SU-DHL-6 (cell line): ENCODE data around the gene EIF4E1B.

Source experiments
- EZH2phosphoT487 ChIP-seq: fragments of 200-600 bp; sonication (generic), shearing (Covaris generic); conservative IDR thresholded peaks from 2 replicates; pipeline ENCODE4 v1.6.1; 2018; ENCODE audit warnings: mild to moderate bottlenecking, antibody characterized with exemption, low read length, moderate library complexity, mixed read lengths
- TF ChIP-seq, protein P1 (sequence below): fragments of 200-600 bp; sonication (generic); IDR thresholded peaks from one replicate; pipeline ENCODE4 v1.5.1; 2017; ENCODE audit warnings: antibody characterized with exemption, mild to moderate bottlenecking, low read length, moderate library complexity; ENCODE audit not compliant: insufficient read depth, poor library complexity, severe bottlenecking

DNA sequence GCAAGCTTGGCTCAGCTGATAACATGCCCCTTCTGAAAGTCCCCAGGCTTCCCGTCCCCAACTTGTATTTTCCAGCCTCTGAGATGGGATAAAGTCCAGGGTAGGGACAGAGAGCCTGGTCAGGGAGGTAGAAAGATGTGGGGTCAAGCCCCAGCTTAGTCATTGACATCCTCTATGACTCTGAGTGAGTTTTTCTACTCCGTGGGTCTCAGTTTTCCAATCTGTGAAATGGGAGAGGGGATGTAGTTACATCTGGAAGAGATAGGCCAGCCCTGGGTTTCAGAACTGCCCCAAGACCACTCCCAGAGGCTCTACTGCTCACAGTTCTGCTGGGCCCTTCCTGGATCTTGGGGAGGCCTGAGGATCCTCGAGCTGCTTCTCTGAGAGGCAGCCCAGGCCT, 23.6 kb upstream of the EIF4E1B start:
- TF ChIP-seq, protein P1, sequence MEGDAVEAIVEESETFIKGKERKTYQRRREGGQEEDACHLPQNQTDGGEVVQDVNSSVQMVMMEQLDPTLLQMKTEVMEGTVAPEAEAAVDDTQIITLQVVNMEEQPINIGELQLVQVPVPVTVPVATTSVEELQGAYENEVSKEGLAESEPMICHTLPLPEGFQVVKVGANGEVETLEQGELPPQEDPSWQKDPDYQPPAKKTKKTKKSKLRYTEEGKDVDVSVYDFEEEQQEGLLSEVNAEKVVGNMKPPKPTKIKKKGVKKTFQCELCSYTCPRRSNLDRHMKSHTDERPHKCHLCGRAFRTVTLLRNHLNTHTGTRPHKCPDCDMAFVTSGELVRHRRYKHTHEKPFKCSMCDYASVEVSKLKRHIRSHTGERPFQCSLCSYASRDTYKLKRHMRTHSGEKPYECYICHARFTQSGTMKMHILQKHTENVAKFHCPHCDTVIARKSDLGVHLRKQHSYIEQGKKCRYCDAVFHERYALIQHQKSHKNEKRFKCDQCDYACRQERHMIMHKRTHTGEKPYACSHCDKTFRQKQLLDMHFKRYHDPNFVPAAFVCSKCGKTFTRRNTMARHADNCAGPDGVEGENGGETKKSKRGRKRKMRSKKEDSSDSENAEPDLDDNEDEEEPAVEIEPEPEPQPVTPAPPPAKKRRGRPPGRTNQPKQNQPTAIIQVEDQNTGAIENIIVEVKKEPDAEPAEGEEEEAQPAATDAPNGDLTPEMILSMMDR: no peak
- TF ChIP-seq EZH2phosphoT487: no peak
